Measurements from ENCODE around the gene WNT7B. TPM values are rescaled to one million over a fixed set of nuclear protein-coding genes. Genes with fewer than 3 reads are reported as not detected.

Gene WNT7B
- total and polyA plus RNA-seq, 3 donors from 2014 or later, result 0.65 to 1.9 (median 1.3) TPM

- H3K4me1 ChIP-seq, result no peaks in the 10 kb centered on the region
- no peak overlapping the region for H3K27ac ChIP-seq
- H3K9me3 ChIP-seq, result no peaks in the 10 kb centered on the region
- 96 to 97% methylated on average over 22 to 27 of the region's 27 CpGs for WGBS, 2 donors
- no peaks in the 10 kb centered on the region for H3K27me3 ChIP-seq
- TF ChIP-seq CTCF (IDR thresholded peaks at IDR 0.05) (no peak), POLR2A (IDR thresholded peaks at IDR 0.05) (no peak)
- DNase-seq, result no peak
- no peaks in the 10 kb centered on the region for H3K36me3 ChIP-seq (ENCODE audit: low read depth, missing control alignments)
- H3K4me3 ChIP-seq, result no peak overlapping the region
- intact Hi-C loops (cut with DNase I; ENCODE audit: low total_unique reads), result no loop called here
These were observed 88.5 kb downstream of the WNT7B start for GRCh38 chr22:45888221-45889092.

GRCh38 chr22:45887202-45888131 is 89.5 kb downstream of the WNT7B start:
- H3K4me3 ChIP-seq, result no peak overlapping the region
- no peaks in the 10 kb centered on the region for H3K9me3 ChIP-seq
- intact Hi-C loops (cut with DNase I; ENCODE audit: low total_unique reads), result no loop called here
- TF ChIP-seq POLR2A (IDR thresholded peaks at IDR 0.05) (no peak), CTCF (IDR thresholded peaks at IDR 0.05) (no peak)
- H3K36me3 ChIP-seq (ENCODE audit: low read depth, missing control alignments), result no peaks in the 10 kb centered on the region
- H3K27ac ChIP-seq, result no peak overlapping the region
- H3K27me3 ChIP-seq, result no peaks in the 10 kb centered on the region
- WGBS, 2 donors, result 79 to 92% methylated on average over 13 to 22 of the region's 22 CpGs
- no peaks in the 10 kb centered on the region for H3K4me1 ChIP-seq
- no peak for DNase-seq

GRCh38 chr22:45886540-45886939 is 90.4 kb downstream of the WNT7B start:
- DNase-seq, result no peak
- no peak for TF ChIP-seq POLR2A (IDR thresholded peaks at IDR 0.05)
- no peak for TF ChIP-seq CTCF (IDR thresholded peaks at IDR 0.05)
- WGBS, 2 donors, result 90 to 94% methylated on average over 7 of the region's 7 CpGs

GRCh38 chr22:45885941-45886395 is 91.0 kb downstream of the WNT7B start:
- intact Hi-C loops (cut with DNase I; ENCODE audit: low total_unique reads), result no loop called here
- H3K27ac ChIP-seq, result no peak overlapping the region
- H3K4me1 ChIP-seq, result no peaks in the 10 kb centered on the region
- no peak for DNase-seq
- 93% methylated on average over 21 of the region's 21 CpGs; no CpG with 5 or more reads in 1 of the 2 donors for WGBS, 2 donors
- no peaks in the 10 kb centered on the region for H3K36me3 ChIP-seq (ENCODE audit: low read depth, missing control alignments)
- TF ChIP-seq POLR2A (IDR thresholded peaks at IDR 0.05) (no peak), CTCF (IDR thresholded peaks at IDR 0.05) (no peak)
- no peaks in the 10 kb centered on the region for H3K9me3 ChIP-seq
- H3K4me3 ChIP-seq, result no peak overlapping the region
- H3K27me3 ChIP-seq, result no peaks in the 10 kb centered on the region

More at GRCh38 chr22:45886540-45886939, 90.4 kb downstream of the WNT7B start:
- no peak overlapping the region for H3K4me3 ChIP-seq
- H3K27ac ChIP-seq, result no peak overlapping the region
- no peaks in the 10 kb centered on the region for H3K36me3 ChIP-seq (ENCODE audit: low read depth, missing control alignments)
- intact Hi-C loops (cut with DNase I; ENCODE audit: low total_unique reads), result no loop called here
- no peaks in the 10 kb centered on the region for H3K9me3 ChIP-seq
- no peaks in the 10 kb centered on the region for H3K4me1 ChIP-seq
- H3K27me3 ChIP-seq, result no peaks in the 10 kb centered on the region

Measured in testis (tissue), 3 donors.